H1 (cell line): ENCODE results near the gene LTBP3. TPM values are rescaled to one million over a fixed set of nuclear protein-coding genes. Genes with fewer than 3 reads are reported as not detected.
A peak's percentile ranks its signal among the peaks of the same experiment; 100 is the strongest.

Source experiments
- CTCF ChIA-PET: fragments of 300-600 bp; sonication (Branson Sonifier 250); formaldehyde crosslinking; loops from one replicate; lab custom pipeline; 2021; ENCODE audit not compliant: partially characterized antibody; lab: Charles Lee
- POLR2A ChIA-PET: fragments of 300-600 bp; sonication (Branson Sonifier 250); formaldehyde crosslinking; loops from one replicate; lab custom pipeline; 2021; ENCODE audit warnings: inconsistent platforms; ENCODE audit not compliant: partially characterized antibody; lab: Charles Lee
- DNase-seq, 2 experiments: peaks; one replicate each; pipeline versions ENCODE4 v3.0.0 to v3.0.0-alpha.2; 2010 to 2022; ENCODE audit warnings: low spot score in 2 of 2, low read depth in 1 of 2, mixed read lengths in 1 of 2
- FAIRE-seq: peaks from 2 replicates; lab custom pipeline; 2011; peaks lifted over from hg19 to GRCh38; lab: Jason Lieb, UNC
- H2AFZ ChIP-seq: 2 replicates; pipeline ENCODE4 v1.8.1; 2012; ENCODE audit warnings: low read length, inconsistent platforms
- H2AK5ac ChIP-seq: 2 replicates; pipeline ENCODE4 v1.6.1; 2013; ENCODE audit warnings: low read depth, low read length
- H2BK120ac ChIP-seq: replicated peaks from 2 replicates; pipeline ENCODE3; 2013; ENCODE audit warnings: low read depth, low read length, inconsistent platforms
- H2BK12ac ChIP-seq: 2 replicates; pipeline ENCODE4 v1.6.1; 2013; ENCODE audit warnings: low read depth, low read length
- H2BK15ac ChIP-seq: 2 replicates; pipeline ENCODE4 v1.6.1; 2013; ENCODE audit warnings: low read length
- H2BK20ac ChIP-seq: 2 replicates; pipeline ENCODE4 v1.6.1; 2013; ENCODE audit warnings: low read length
- H2BK5ac ChIP-seq: 2 replicates; pipeline ENCODE4 v1.6.1; 2013; ENCODE audit warnings: low read depth, low read length
- H3K14ac ChIP-seq: 2 replicates; pipeline ENCODE4 v1.6.1; 2013; ENCODE audit warnings: inconsistent platforms; ENCODE audit not compliant: insufficient read length
- H3K18ac ChIP-seq: 2 replicates; pipeline ENCODE4 v1.6.1; 2013; ENCODE audit warnings: low read length; ENCODE audit errors: extremely low read depth
- H3K23ac ChIP-seq: 2 replicates; pipeline ENCODE4 v1.6.1; 2013; ENCODE audit warnings: inconsistent platforms; ENCODE audit not compliant: insufficient read length
- H3K23me2 ChIP-seq: 2 replicates; pipeline ENCODE4 v1.6.1; 2013; ENCODE audit warnings: low read depth, low read length
- H3K27ac ChIP-seq: 2 replicates; pipeline ENCODE4 v1.6.1; 2011; ENCODE audit warnings: low read depth, low read length, inconsistent platforms
- H3K27me3 ChIP-seq, 4 experiments: replicated peaks in 1 of 4; 1 replicate in 1 of 4; 2 replicates in 3 of 4; pipeline versions ENCODE4 v1.6.1 to v1.8.1; 2011 to 2013; ENCODE audit warnings: low read length in 3 of 4, mild to moderate bottlenecking in 3 of 4, inconsistent platforms in 2 of 4, mixed read lengths in 2 of 4, moderate library complexity in 1 of 4; ENCODE audit not compliant: control insufficient read depth in 3 of 4, insufficient read depth in 3 of 4; ENCODE audit errors: extremely low read depth in 1 of 4
- H3K36me3 ChIP-seq, 4 experiments: 2 replicates each; pipeline versions ENCODE4 v1.6.1 to v1.8.1; 2011 to 2013; ENCODE audit warnings: mild to moderate bottlenecking in 4 of 4, low read length in 3 of 4, moderate library complexity in 2 of 4, control low read depth in 1 of 4, inconsistent platforms in 1 of 4; ENCODE audit not compliant: insufficient read depth in 4 of 4, control insufficient read depth in 2 of 4
- H3K4ac ChIP-seq: replicated peaks from 2 replicates; pipeline ENCODE3; 2013; ENCODE audit warnings: low read length, low read depth, mixed read lengths, inconsistent platforms; ENCODE audit not compliant: insufficient read length
- H3K4me1 ChIP-seq, 4 experiments: replicated peaks in 1 of 4; 1 replicate in 1 of 4; 2 replicates in 3 of 4; pipeline versions ENCODE4 v1.6.1 to v1.8.1; 2011 to 2013; ENCODE audit warnings: low read length in 3 of 4, inconsistent platforms in 2 of 4, mixed read lengths in 1 of 4; ENCODE audit not compliant: insufficient read depth in 4 of 4, control insufficient read depth in 3 of 4
- H3K4me2 ChIP-seq, 2 experiments: 2 replicates each; pipeline versions ENCODE4 v1.6.1 to v1.8.1; 2011 to 2013; ENCODE audit warnings: low read depth in 2 of 2, low read length in 2 of 2, control low read depth in 1 of 2, inconsistent platforms in 1 of 2, mild to moderate bottlenecking in 1 of 2; ENCODE audit not compliant: insufficient read depth in 1 of 2
- H3K4me3 ChIP-seq, 4 experiments: fragments of 200-600, 300-600 bp in 1 of 4; sonication (generic), shearing (Covaris generic), sonication (Bioruptor Twin) in 1 of 4; 2 replicates each; pipeline versions ENCODE4 v1.5.1 to v1.8.1; 2011 to 2016; ENCODE audit warnings: low read length in 4 of 4, low read depth in 3 of 4, control low read depth in 2 of 4, inconsistent platforms in 2 of 4, mild to moderate bottlenecking in 2 of 4, mixed read lengths in 1 of 4, moderate library complexity in 1 of 4; ENCODE audit not compliant: insufficient read depth in 2 of 4; ENCODE audit errors: extremely low read depth in 1 of 4
- H3K56ac ChIP-seq: replicated peaks from 2 replicates; pipeline ENCODE3; 2013; ENCODE audit warnings: low read depth, mild to moderate bottlenecking, mixed read lengths, low read length, inconsistent platforms; ENCODE audit not compliant: insufficient read length
- H3K79me1 ChIP-seq: 2 replicates; pipeline ENCODE4 v1.6.1; 2013; ENCODE audit warnings: low read depth, low read length, control low read depth
- H3K79me2 ChIP-seq, 2 experiments: 2 replicates each; pipeline versions ENCODE4 v1.6.1 to v1.8.1; 2012 to 2013; ENCODE audit warnings: low read length in 2 of 2, mild to moderate bottlenecking in 2 of 2, inconsistent platforms in 1 of 2; ENCODE audit not compliant: insufficient read depth in 2 of 2, control insufficient read depth in 1 of 2
- H3K9ac ChIP-seq, 4 experiments: replicated peaks in 1 of 4; 1 replicate in 1 of 4; 2 replicates in 3 of 4; pipeline versions ENCODE4 v1.6.1 to v1.8.1; 2011 to 2013; ENCODE audit warnings: low read depth in 3 of 4, low read length in 3 of 4, control low read depth in 2 of 4, mild to moderate bottlenecking in 2 of 4, moderate library complexity in 2 of 4, inconsistent platforms in 1 of 4; ENCODE audit errors: extremely low read depth in 1 of 4
- H3K9me3 ChIP-seq, 2 experiments: 2 replicates each; pipeline versions ENCODE4 v1.6.1 to v1.8.1; 2012 to 2013; ENCODE audit warnings: mild to moderate bottlenecking in 2 of 2, moderate library complexity in 2 of 2, control low read depth in 1 of 2, inconsistent platforms in 1 of 2, low read depth in 1 of 2, low read length in 1 of 2, mixed read lengths in 1 of 2; ENCODE audit not compliant: insufficient read depth in 2 of 2
- H4K20me1 ChIP-seq, 2 experiments: replicated peaks in 1 of 2; 2 replicates each; pipeline versions ENCODE3 to v1.8.1; 2011 to 2013; ENCODE audit warnings: inconsistent platforms in 2 of 2, low read length in 2 of 2, mild to moderate bottlenecking in 1 of 2; ENCODE audit not compliant: insufficient read depth in 2 of 2, control insufficient read depth in 1 of 2
- H4K5ac ChIP-seq: 2 replicates; pipeline ENCODE4 v1.6.1; 2013; ENCODE audit warnings: low read length, low read depth, mixed read lengths, inconsistent platforms; ENCODE audit not compliant: insufficient read length
- H4K8ac ChIP-seq: 2 replicates; pipeline ENCODE4 v1.8.0; 2013; ENCODE audit warnings: mild to moderate bottlenecking, moderate library complexity, low read length, inconsistent platforms; ENCODE audit not compliant: insufficient read depth; ENCODE audit errors: extremely low read depth
- H4K91ac ChIP-seq: replicated peaks from 2 replicates; pipeline ENCODE3; 2013; ENCODE audit warnings: low read length, mixed read lengths, inconsistent platforms; ENCODE audit not compliant: insufficient read length
- CHD2 ChIP-seq: IDR thresholded peaks from 2 replicates; pipeline ENCODE4 v1.6.1; 2012; ENCODE audit warnings: low read length, improper control_type of control experiment
- CREB1 ChIP-seq: IDR thresholded peaks from 2 replicates; pipeline ENCODE4 v1.6.1; 2012; ENCODE audit warnings: inconsistent platforms
- GABPA ChIP-seq: IDR thresholded peaks from 2 replicates; pipeline ENCODE4 v1.6.1; 2011; ENCODE audit warnings: mild to moderate bottlenecking, low read length, moderate library complexity, borderline replicate concordance; ENCODE audit not compliant: insufficient read depth
- NANOG ChIP-seq: IDR thresholded peaks from 2 replicates; pipeline ENCODE4 v1.6.1; 2011; ENCODE audit warnings: low read length, low read depth, mild to moderate bottlenecking, inconsistent platforms; ENCODE audit not compliant: insufficient read depth, poor library complexity, severe bottlenecking
- RAD21 ChIP-seq, 2 experiments: IDR thresholded peaks in 1 of 2; conservative IDR thresholded peaks in 1 of 2; 2 replicates each; pipeline ENCODE4 v1.6.1; 2011; ENCODE audit warnings: low read depth in 2 of 2, low read length in 2 of 2, improper control_type of control experiment in 1 of 2, inconsistent platforms in 1 of 2, mild to moderate bottlenecking in 1 of 2, moderate library complexity in 1 of 2
- RBBP5 ChIP-seq: IDR thresholded peaks from 2 replicates; pipeline ENCODE4 v1.7.1; 2012; ENCODE audit warnings: low read depth, mild to moderate bottlenecking, inconsistent platforms, low read length, moderate library complexity, borderline replicate concordance
- TCF12 ChIP-seq: IDR thresholded peaks from 2 replicates; pipeline ENCODE4 v1.6.1; 2011; ENCODE audit warnings: low read depth, mild to moderate bottlenecking, low read length
- WGBS, 2 experiments: shearing (Covaris generic) in 1 of 2; methylation state at CpG; one replicate each; pipeline versions ENCODE4 v1.1.6 to v1.1.7; 2013 to 2015; ENCODE audit warnings: low lambda C conversion rate in 2 of 2, mixed read lengths in 2 of 2, inconsistent platforms in 1 of 2, low coverage in 1 of 2, missing lambda C conversion rate in 1 of 2; ENCODE audit not compliant: insufficient replicate concordance in 2 of 2, insufficient coverage in 1 of 2, insufficient read length in 1 of 2; ENCODE audit errors: extremely low coverage in 1 of 2, missing lambda C conversion rate in 1 of 2; 5-methylcytosine and 5-hydroxymethylcytosine counted together
- polyA plus RNA-seq, 7 experiments: library from polyadenylated mRNA; depleted of rRNA in 3 of 7; stranded (reverse) in 5 of 7; unstranded in 2 of 7; fragments of >200 nt in 5 of 7; fragments of 200-250 nt in 2 of 7; gene quantifications; 1 replicate in 5 of 7; 2 replicates in 1 of 7; 4 replicates in 1 of 7; pipeline versions ENCODE4 v1.2.1 to v1.2.3, GENCODE V29; 2011 to 2013; ENCODE audit warnings: missing spikeins in 2 of 7, mixed read lengths in 2 of 7
- total RNA-seq: library from RNA; stranded (reverse); fragmentation: NEBNext Ultra II Directional; extraction: Animal tissue kit (Norgen Biotek cat#: 25700); gene quantifications from 2 replicates; pipeline ENCODE4 v1.2.1, GENCODE V29; 2021
- TF ChIP-seq, protein P1 (sequence below), 3 experiments: IDR thresholded peaks; 1 replicate in 2 of 3; 2 replicates in 1 of 3; pipeline versions ENCODE4 v1.5.1 to v1.6.1; 2011; ENCODE audit warnings: low read length in 3 of 3, mild to moderate bottlenecking in 3 of 3, inconsistent platforms in 2 of 3, low read depth in 1 of 3, moderate library complexity in 1 of 3; ENCODE audit not compliant: insufficient read depth in 1 of 3; ENCODE audit errors: control extremely low read depth in 1 of 3
- TF ChIP-seq, protein P2 (sequence below): IDR thresholded peaks from 2 replicates; pipeline ENCODE4 v1.6.1; 2011; ENCODE audit warnings: low read length, improper control_type of control experiment

The LTBP3 gene
- total and polyA plus RNA-seq, 2 of the 8 experiments (the other 6 are each of a cell fraction or from before 2014, with no cell fraction given): 12.8 to 17.8 TPM

DNA sequence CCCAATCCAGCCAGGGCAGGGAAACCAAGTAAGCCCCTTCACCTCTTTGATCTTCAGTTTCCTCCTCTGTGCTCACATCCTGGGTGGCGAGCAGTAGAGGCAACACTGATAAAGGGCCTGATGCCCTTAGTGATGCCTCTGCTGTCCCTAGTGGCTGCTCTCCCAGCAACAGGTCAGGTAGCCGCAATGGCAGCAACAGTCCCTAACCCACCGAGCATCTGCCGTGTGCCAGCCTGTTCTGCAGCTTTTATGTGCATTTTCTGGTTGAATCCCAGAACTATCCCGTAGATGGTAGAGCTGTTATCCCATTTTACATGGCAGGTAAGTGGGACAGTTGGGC, 28.0 kb downstream of the LTBP3 start:
- no peaks in the 10 kb centered on the region for H3K27me3 ChIP-seq
- no peak overlapping the region for H2BK5ac ChIP-seq
- H4K91ac ChIP-seq: no peak overlapping the region
- no peak overlapping the region for H4K5ac ChIP-seq
- H3K4me2 ChIP-seq: no peak overlapping the region
- H2BK15ac ChIP-seq: no peak overlapping the region
- no peak overlapping the region for H3K14ac ChIP-seq
- no peak overlapping the region for H3K23ac ChIP-seq
- H3K79me2 ChIP-seq: peaks cover 0 to 3% of the 10 kb centered on the region in 2 experiments; a peak in 1 of 4 replicates
- no peak overlapping the region for H3K4me3 ChIP-seq
- H3K4me1 ChIP-seq: peaks cover 0 to 7% (median 5%) of the 10 kb centered on the region in 4 experiments; a peak in 5 of 7 replicates
- no peak overlapping the region for H3K9ac ChIP-seq
- H3K23me2 ChIP-seq: peaks cover 7% of the 10 kb centered on the region; the same call in 1 of the 2 replicates
- peaks cover 2 to 24% (median 17%) of the 10 kb centered on the region in 4 experiments for H3K36me3 ChIP-seq
- no peak overlapping the region for H2BK20ac ChIP-seq
- no peak overlapping the region for H3K4ac ChIP-seq
- DNase-seq (no peak), FAIRE-seq (no peak)
- POLR2A ChIA-PET: interaction anchor here (1.0 to 7.7 kb wide), 9 partner anchors 9 to 114 kb away, joined by 3 to 62 read pairs (median 6); partner anchors contain the start of gene EHBP1L1
- no peak overlapping the region for H3K18ac ChIP-seq
- no peak overlapping the region for H2BK12ac ChIP-seq
- CTCF ChIA-PET: interaction anchor here (0.5 to 6.1 kb wide), 21 partner anchors 9 to 256 kb away, joined by 3 to 31 read pairs (median 4); partner anchors contain the start of genes EHBP1L1, FAM89B, LTBP3 and ZNRD2
- H2AFZ ChIP-seq: no peak overlapping the region
- no peak overlapping the region; the same call in 1 of the 2 replicates for H4K8ac ChIP-seq
- no peak overlapping the region for H2AK5ac ChIP-seq
- H3K9me3 ChIP-seq: no peaks in the 10 kb centered on the region
- H4K20me1 ChIP-seq: peaks cover 0 to 23% of the 10 kb centered on the region in 2 experiments
- no peaks in the 10 kb centered on the region; the same call in 1 of the 2 replicates for H3K79me1 ChIP-seq
- H3K27ac ChIP-seq: no peak overlapping the region
- 87% methylated on average over 5 of the region's 5 CpGs; no CpG with 5 or more reads in 1 of the 2 experiments for WGBS, 2 experiments
- H3K56ac ChIP-seq: no peak overlapping the region
- no peak overlapping the region for H2BK120ac ChIP-seq
- no peak for TF ChIP-seq GABPA
- TF ChIP-seq TCF12: no peak
- no peak for TF ChIP-seq NANOG
- TF ChIP-seq, protein P1, sequence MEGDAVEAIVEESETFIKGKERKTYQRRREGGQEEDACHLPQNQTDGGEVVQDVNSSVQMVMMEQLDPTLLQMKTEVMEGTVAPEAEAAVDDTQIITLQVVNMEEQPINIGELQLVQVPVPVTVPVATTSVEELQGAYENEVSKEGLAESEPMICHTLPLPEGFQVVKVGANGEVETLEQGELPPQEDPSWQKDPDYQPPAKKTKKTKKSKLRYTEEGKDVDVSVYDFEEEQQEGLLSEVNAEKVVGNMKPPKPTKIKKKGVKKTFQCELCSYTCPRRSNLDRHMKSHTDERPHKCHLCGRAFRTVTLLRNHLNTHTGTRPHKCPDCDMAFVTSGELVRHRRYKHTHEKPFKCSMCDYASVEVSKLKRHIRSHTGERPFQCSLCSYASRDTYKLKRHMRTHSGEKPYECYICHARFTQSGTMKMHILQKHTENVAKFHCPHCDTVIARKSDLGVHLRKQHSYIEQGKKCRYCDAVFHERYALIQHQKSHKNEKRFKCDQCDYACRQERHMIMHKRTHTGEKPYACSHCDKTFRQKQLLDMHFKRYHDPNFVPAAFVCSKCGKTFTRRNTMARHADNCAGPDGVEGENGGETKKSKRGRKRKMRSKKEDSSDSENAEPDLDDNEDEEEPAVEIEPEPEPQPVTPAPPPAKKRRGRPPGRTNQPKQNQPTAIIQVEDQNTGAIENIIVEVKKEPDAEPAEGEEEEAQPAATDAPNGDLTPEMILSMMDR (IDR thresholded peaks at IDR 0.05; ENCODE audit: control extremely low read depth in 1 of 3, insufficient read depth in 1 of 3, low read depth in 1 of 3, low read length in 3 of 3): peak in 2 of 3 experiments; percentile 49 to 71; a peak in 2 of 4 replicates
- TF ChIP-seq CREB1: no peak
- TF ChIP-seq RBBP5: no peak
- TF ChIP-seq RAD21 (IDR thresholded peaks at IDR 0.05 in 1 of 2, conservative IDR thresholded peaks at IDR 0.05 in 1 of 2; ENCODE audit: low read depth in 2 of 2, low read length in 2 of 2): peak; percentile 5 to 46; a peak in 2 of 4 replicates
- TF ChIP-seq CHD2: no peak
- TF ChIP-seq, protein P2, sequence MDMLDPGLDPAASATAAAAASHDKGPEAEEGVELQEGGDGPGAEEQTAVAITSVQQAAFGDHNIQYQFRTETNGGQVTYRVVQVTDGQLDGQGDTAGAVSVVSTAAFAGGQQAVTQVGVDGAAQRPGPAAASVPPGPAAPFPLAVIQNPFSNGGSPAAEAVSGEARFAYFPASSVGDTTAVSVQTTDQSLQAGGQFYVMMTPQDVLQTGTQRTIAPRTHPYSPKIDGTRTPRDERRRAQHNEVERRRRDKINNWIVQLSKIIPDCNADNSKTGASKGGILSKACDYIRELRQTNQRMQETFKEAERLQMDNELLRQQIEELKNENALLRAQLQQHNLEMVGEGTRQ: no peak
